CD4-positive, alpha-beta memory T cell (primary cell): ENCODE results near the gene TENT4B. TPM values are rescaled to one million over a fixed set of nuclear protein-coding genes. Genes with fewer than 3 reads are reported as not detected.

Source experiments
- CTCF ChIA-PET: fragments of 350-600 bp; sonication (Branson Sonifier 250); formaldehyde crosslinking; loops from one replicate; lab custom pipeline; 2021; ENCODE audit warnings: inconsistent platforms; ENCODE audit not compliant: partially characterized antibody; lab: Charles Lee
- POLR2A ChIA-PET: fragments of 350-600 bp; sonication (Branson Sonifier 250); formaldehyde crosslinking; loops from one replicate; lab custom pipeline; 2021; ENCODE audit not compliant: partially characterized antibody; lab: Charles Lee
- DNase-seq, 5 donors: peaks; one replicate each; pipeline versions ENCODE4 v3.0.0 to v3.0.0-alpha.2; 2020 to 2022; ENCODE audit warnings: mixed read lengths in 1 of 5
- H3K27ac ChIP-seq: one replicate; pipeline ENCODE4 v1.7.0; 2013; ENCODE audit warnings: low read depth, low read length
- H3K27me3 ChIP-seq: 2 replicates; pipeline ENCODE4 v1.7.0; 2013; ENCODE audit warnings: mild to moderate bottlenecking, low read length, moderate library complexity; ENCODE audit not compliant: insufficient read depth
- H3K36me3 ChIP-seq: 2 replicates; pipeline ENCODE4 v1.7.0; 2013; ENCODE audit warnings: mild to moderate bottlenecking, low read length, moderate library complexity; ENCODE audit not compliant: insufficient read depth
- H3K4me1 ChIP-seq: 2 replicates; pipeline ENCODE4 v1.7.0; 2013; ENCODE audit warnings: mild to moderate bottlenecking, low read length, moderate library complexity; ENCODE audit not compliant: insufficient read depth
- H3K4me3 ChIP-seq, 2 donors: one replicate each; pipeline ENCODE4 v1.7.0; 2013; ENCODE audit warnings: low read length in 2 of 2, mild to moderate bottlenecking in 1 of 2
- H3K9me3 ChIP-seq, 2 donors: one replicate each; pipeline ENCODE4 v1.7.0; 2013; ENCODE audit warnings: low read length in 2 of 2, control low read depth in 1 of 2; ENCODE audit not compliant: control insufficient read depth in 1 of 2
- H3K27ac Mint-ChIP-seq, 7 donors: one replicate each; pipeline ENCODE4 v1.8.0; 2020 to 2021; ENCODE audit warnings: mixed read lengths in 7 of 7, mild to moderate bottlenecking in 6 of 7, inconsistent platforms in 3 of 7, moderate library complexity in 3 of 7
- H3K27me3 Mint-ChIP-seq, 2 donors: one replicate each; pipeline ENCODE4 v1.8.0; 2020 to 2021; ENCODE audit warnings: mixed read lengths in 2 of 2
- H3K36me3 Mint-ChIP-seq, 2 donors: one replicate each; pipeline ENCODE4 v1.8.0; 2020 to 2021; ENCODE audit warnings: mixed read lengths in 2 of 2, inconsistent platforms in 1 of 2, mild to moderate bottlenecking in 1 of 2
- H3K4me1 Mint-ChIP-seq, 4 donors: one replicate each; pipeline ENCODE4 v1.8.0; 2020 to 2021; ENCODE audit warnings: mixed read lengths in 4 of 4, mild to moderate bottlenecking in 1 of 4
- H3K4me3 Mint-ChIP-seq, 8 donors: one replicate each; pipeline ENCODE4 v1.8.0; 2020 to 2021; ENCODE audit warnings: mixed read lengths in 8 of 8, mild to moderate bottlenecking in 7 of 8, moderate library complexity in 6 of 8, inconsistent platforms in 3 of 8
- H3K9me3 Mint-ChIP-seq, 8 donors: one replicate each; pipeline ENCODE4 v1.8.0; 2020 to 2021; ENCODE audit warnings: mixed read lengths in 8 of 8, mild to moderate bottlenecking in 5 of 8, inconsistent platforms in 3 of 8, moderate library complexity in 1 of 8
- intact Hi-C: fragments of 100-400 bp; cut with micrococcal nuclease; formaldehyde crosslinking; loops from one replicate; pipeline ENCODE4 v1.15.1; 2023
- polyA plus RNA-seq, 2 donors: library from polyadenylated mRNA; unstranded; fragments of 300-500 nt; fragmentation: Illumina TruSeq; gene quantifications; one replicate each; pipeline ENCODE4 v1.2.3, GENCODE V29; 2021
- total RNA-seq, 2 experiments: library from RNA; stranded (reverse); gene quantifications; one replicate each; pipeline ENCODE4 v1.2.3, GENCODE V29; 2021

TENT4B gene
- total and polyA plus RNA-seq, 4 experiments from 2014 or later: 2.7 to 23.5 (median 15.2) TPM

- intact Hi-C loops: no loop called here
- Histone ChIP-seq H3K4me1 (no peaks in the 10 kb centered on the region), H3K9me3 (no peaks in the 10 kb centered on the region), H3K27ac (no peak overlapping the region), H3K4me3 (no peak overlapping the region), H3K36me3 (no peaks in the 10 kb centered on the region), H3K27me3 (no peaks in the 10 kb centered on the region)
- ChIA-PET CTCF (interaction anchor here (1.3 kb wide), 1 partner anchor 22 kb away, joined by 3 read pairs; no protein-coding TSS in a partner anchor), POLR2A (no interaction called here)
- Mint-ChIP-seq H3K36me3 (no peaks in the 10 kb centered on the region), H3K27me3 (peaks cover 0 to 7% of the 10 kb centered on the region in 2 donors), H3K27ac (no peak overlapping the region), H3K9me3 (no peaks in the 10 kb centered on the region), H3K4me1 (no peaks in the 10 kb centered on the region), H3K4me3 (no peak overlapping the region)
- DNase-seq: no peak
Observed at GRCh38 chr16:50252874-50253513, 99.9 kb downstream of the TENT4B start.

GRCh38 chr16:50253514-50253910 lies 100.4 kb downstream of the TENT4B start:
- POLR2A ChIA-PET: no interaction called here
- H3K4me3 Mint-ChIP-seq: no peak overlapping the region
- H3K4me1 Mint-ChIP-seq: no peaks in the 10 kb centered on the region

GRCh38 chr16:50254072-50254471 lies 101.0 kb downstream of the TENT4B start:
- ChIA-PET CTCF (interaction anchor here (0.6 to 1.1 kb wide), 3 partner anchors 26 to 103 kb away, joined by 3 read pairs; no protein-coding TSS in a partner anchor), POLR2A (interaction anchor here (1.4 kb wide), 1 partner anchor 21 kb away, joined by 6 read pairs; no protein-coding TSS in a partner anchor)
- Mint-ChIP-seq H3K9me3 (no peaks in the 10 kb centered on the region), H3K27me3 (peaks cover 0 to 7% of the 10 kb centered on the region in 2 donors), H3K36me3 (no peaks in the 10 kb centered on the region), H3K27ac (no peak overlapping the region), H3K4me3 (no peak overlapping the region), H3K4me1 (no peaks in the 10 kb centered on the region)
- no peaks in the 10 kb centered on the region for H3K36me3 ChIP-seq
- intact Hi-C loops: no loop called here
- H3K27ac ChIP-seq: no peak overlapping the region
- H3K27me3 ChIP-seq: no peaks in the 10 kb centered on the region
- no peaks in the 10 kb centered on the region for H3K4me1 ChIP-seq
- no peaks in the 10 kb centered on the region for H3K9me3 ChIP-seq
- H3K4me3 ChIP-seq: no peak overlapping the region
- DNase-seq: no peak

More at GRCh38 chr16:50253514-50253910, 100.4 kb downstream of the TENT4B start:
- intact Hi-C loops: no loop called here
- no peaks in the 10 kb centered on the region for H3K4me1 ChIP-seq
- no peaks in the 10 kb centered on the region for H3K36me3 Mint-ChIP-seq
- no peak overlapping the region for H3K27ac Mint-ChIP-seq
- H3K9me3 Mint-ChIP-seq: no peaks in the 10 kb centered on the region
- H3K4me3 ChIP-seq: no peak overlapping the region
- peaks cover 0 to 7% of the 10 kb centered on the region in 2 donors for H3K27me3 Mint-ChIP-seq
- no peaks in the 10 kb centered on the region for H3K9me3 ChIP-seq
- H3K27ac ChIP-seq: no peak overlapping the region
- DNase-seq: no peak
- no peaks in the 10 kb centered on the region for H3K36me3 ChIP-seq
- CTCF ChIA-PET: no interaction called here
- H3K27me3 ChIP-seq: no peaks in the 10 kb centered on the region

- Mint-ChIP-seq H3K9me3 (no peaks in the 10 kb centered on the region), H3K27me3 (peaks cover 0 to 7% of the 10 kb centered on the region in 2 donors), H3K4me3 (no peak overlapping the region), H3K4me1 (peaks cover 0 to 7% (median 0%) of the 10 kb centered on the region in 4 donors), H3K27ac (no peak overlapping the region), H3K36me3 (no peaks in the 10 kb centered on the region)
- H3K36me3 ChIP-seq: no peaks in the 10 kb centered on the region
- H3K27ac ChIP-seq: no peak overlapping the region
- ChIA-PET CTCF (interaction anchor here (0.6 to 1.1 kb wide), 2 partner anchors 10 to 44 kb away, joined by 3 read pairs; no protein-coding TSS in a partner anchor), POLR2A (interaction anchor here (1.0 kb wide), 1 partner anchor 10 kb away, joined by 3 read pairs; no protein-coding TSS in a partner anchor)
- no peak for DNase-seq
- no peaks in the 10 kb centered on the region for H3K27me3 ChIP-seq
- H3K9me3 ChIP-seq: no peaks in the 10 kb centered on the region
- no peak overlapping the region for H3K4me3 ChIP-seq
- intact Hi-C loops: no loop called here
- no peaks in the 10 kb centered on the region for H3K4me1 ChIP-seq
Observed at GRCh38 chr16:50255538-50255937, 102.4 kb downstream of the TENT4B start.

GRCh38 chr16:50256604-50257003 lies 103.5 kb downstream of the TENT4B start:
- DNase-seq: no peak
- CTCF ChIA-PET: interaction anchor here (0.9 to 1.2 kb wide), 2 partner anchors 70 to 409 kb away, joined by 3 read pairs; no protein-coding TSS in a partner anchor
- no peak overlapping the region for H3K4me3 ChIP-seq
- H3K9me3 ChIP-seq: no peaks in the 10 kb centered on the region
- H3K36me3 ChIP-seq: no peaks in the 10 kb centered on the region
- intact Hi-C loops: no loop called here
- POLR2A ChIA-PET: no interaction called here
- peaks cover 0 to 7% (median 0%) of the 10 kb centered on the region in 4 donors for H3K4me1 Mint-ChIP-seq
- peaks cover 0 to 7% of the 10 kb centered on the region in 2 donors for H3K27me3 Mint-ChIP-seq
- peak overlapping the region in 1 of 7 donors; percentile 42 for H3K27ac Mint-ChIP-seq
- no peaks in the 10 kb centered on the region for H3K27me3 ChIP-seq
- H3K36me3 Mint-ChIP-seq: no peaks in the 10 kb centered on the region
- no peaks in the 10 kb centered on the region for H3K9me3 Mint-ChIP-seq
- no peaks in the 10 kb centered on the region for H3K4me1 ChIP-seq
- H3K4me3 Mint-ChIP-seq: no peak overlapping the region
- H3K27ac ChIP-seq: no peak overlapping the region

GRCh38 chr16:50257876-50258275 lies 104.8 kb downstream of the TENT4B start:
- Histone ChIP-seq H3K27me3 (no peaks in the 10 kb centered on the region), H3K36me3 (no peaks in the 10 kb centered on the region), H3K4me1 (no peaks in the 10 kb centered on the region), H3K27ac (no peak overlapping the region), H3K4me3 (no peak overlapping the region), H3K9me3 (no peaks in the 10 kb centered on the region)
- Mint-ChIP-seq H3K27ac (no peak overlapping the region), H3K36me3 (no peaks in the 10 kb centered on the region), H3K4me1 (peaks cover 0 to 7% (median 2%) of the 10 kb centered on the region in 4 donors), H3K9me3 (no peaks in the 10 kb centered on the region), H3K27me3 (peaks cover 0 to 7% of the 10 kb centered on the region in 2 donors), H3K4me3 (no peak overlapping the region)
- POLR2A ChIA-PET: no interaction called here
- CTCF ChIA-PET: interaction anchor here (1.0 kb wide), 1 partner anchor 14 kb away, joined by 3 read pairs; no protein-coding TSS in a partner anchor
- intact Hi-C loops: no loop called here
- DNase-seq: no peak

GRCh38 chr16:50259334-50260205 lies 106.5 kb downstream of the TENT4B start:
- ChIA-PET POLR2A (no interaction called here), CTCF (interaction anchor here (0.7 to 7.1 kb wide), 4 partner anchors 14 to 25 kb away, joined by 3 to 95 read pairs (median 4); no protein-coding TSS in a partner anchor)
- Histone ChIP-seq H3K27ac (no peak overlapping the region), H3K9me3 (no peaks in the 10 kb centered on the region), H3K4me3 (no peak overlapping the region), H3K27me3 (no peaks in the 10 kb centered on the region), H3K4me1 (peaks cover 8% of the 10 kb centered on the region), H3K36me3 (no peaks in the 10 kb centered on the region)
- H3K27me3 Mint-ChIP-seq: no peaks in the 10 kb centered on the region
- H3K4me3 Mint-ChIP-seq: no peak overlapping the region
- peaks cover 4 to 16% (median 11%) of the 10 kb centered on the region in 4 donors for H3K4me1 Mint-ChIP-seq
- no peaks in the 10 kb centered on the region for H3K36me3 Mint-ChIP-seq
- no peak for DNase-seq
- no peaks in the 10 kb centered on the region for H3K9me3 Mint-ChIP-seq
- intact Hi-C loops: no loop called here
- H3K27ac Mint-ChIP-seq: peak overlapping the region in 1 of 7 donors; percentile 36
